Esophagus squamous epithelium (tissue), 5 donors: ENCODE measurements around the gene CCDC152. TPM values are rescaled to one million over a fixed set of nuclear protein-coding genes. Genes with fewer than 3 reads are reported as not detected.

ENCODE experiments used
- DNase-seq: peaks from one replicate; lab custom pipeline; 2025; lab: John Stamatoyannopoulos, UW
- H3K27ac ChIP-seq, 4 donors: fragments of 200-600 bp; sonication (generic); one replicate each; pipeline ENCODE4 v1.5.1; 2016 to 2019; ENCODE audit warnings: mild to moderate bottlenecking in 1 of 4
- H3K27me3 ChIP-seq, 4 donors: fragments of 200-600 bp; sonication (generic); 1 replicate in 3 of 4; 2 replicates in 1 of 4; pipeline versions ENCODE4 v1.5.1 to v1.6.0; 2017 to 2021; ENCODE audit warnings: antibody characterized with exemption in 1 of 4
- H3K36me3 ChIP-seq, 3 donors: fragments of 200-600 bp; sonication (generic); one replicate each; pipeline ENCODE4 v1.5.1; 2016 to 2019
- H3K4me1 ChIP-seq, 3 donors: fragments of 200-600 bp; sonication (generic); one replicate each; pipeline ENCODE4 v1.5.1; 2017 to 2019
- H3K4me3 ChIP-seq, 4 donors: fragments of 200-600 bp; sonication (generic); 1 replicate in 3 of 4; 2 replicates in 1 of 4; pipeline ENCODE4 v1.5.1; 2016 to 2019; ENCODE audit warnings: mild to moderate bottlenecking in 2 of 4, moderate library complexity in 1 of 4
- H3K9me3 ChIP-seq, 3 donors: fragments of 200-600 bp; sonication (generic); one replicate each; pipeline ENCODE4 v1.5.1; 2016 to 2019
- CTCF ChIP-seq, 6 experiments: fragments of 450-650 bp in 4 of 6; fragments of 200-600 bp in 2 of 6; sonication (generic) in 2 of 6; IDR thresholded peaks; one replicate each; pipeline ENCODE4 v1.5.1; 2016 to 2019; ENCODE audit warnings: antibody characterized with exemption in 6 of 6, mild to moderate bottlenecking in 4 of 6, moderate library complexity in 4 of 6
- POLR2A ChIP-seq, 4 donors: fragments of 450-650 bp; IDR thresholded peaks; one replicate each; pipeline ENCODE4 v1.6.1; 2017; ENCODE audit warnings: antibody characterized with exemption in 4 of 4, mild to moderate bottlenecking in 4 of 4, moderate library complexity in 3 of 4
- WGBS, 2 donors: methylation state at CpG; one replicate each; pipeline ENCODE4 v1.1.5; 2018; 5-methylcytosine and 5-hydroxymethylcytosine counted together
- intact Hi-C: fragments of 100-400 bp; cut with DNase I; formaldehyde crosslinking; loops from one replicate; pipeline ENCODE4 v1.15.0; 2022
- total RNA-seq, 4 donors: library from RNA; depleted of rRNA; stranded (reverse); fragments of >200 nt; gene quantifications; one replicate each; pipeline ENCODE4 v1.1.0, GENCODE V29; 2016
- donor health status: DM: yes; HTN: yes; CAD: no.

CCDC152 gene
- total RNA-seq, 4 donors from 2014 or later: 0.08 to 0.44 (median 0.38) TPM

- DNase-seq: no peak
- Histone ChIP-seq H3K4me1 (peaks cover 0 to 7% (median 0%) of the 10 kb centered on the region in 3 donors), H3K27ac (no peak overlapping the region), H3K36me3 (peaks cover 0 to 63% (median 6%) of the 10 kb centered on the region in 3 donors), H3K4me3 (no peak overlapping the region), H3K27me3 (no peaks in the 10 kb centered on the region), H3K9me3 (no peaks in the 10 kb centered on the region)
- WGBS, 2 donors: 80 to 85% methylated on average over 8 of the region's 8 CpGs
- TF ChIP-seq CTCF (IDR thresholded peaks at IDR 0.05) (no peak), POLR2A (IDR thresholded peaks at IDR 0.05) (no peak)
- intact Hi-C loops: no loop called here
These were observed 44.2 kb downstream of the CCDC152 start for GRCh38 chr5:42800748-42801330.

- intact Hi-C loops: no loop called here
- H3K36me3 ChIP-seq: peaks cover 0 to 71% (median 11%) of the 10 kb centered on the region in 3 donors
- H3K4me3 ChIP-seq: no peak overlapping the region
- H3K9me3 ChIP-seq: no peaks in the 10 kb centered on the region
- TF ChIP-seq CTCF (IDR thresholded peaks at IDR 0.05): no peak
- no peak for TF ChIP-seq POLR2A (IDR thresholded peaks at IDR 0.05)
- H3K4me1 ChIP-seq: peaks cover 0 to 7% (median 0%) of the 10 kb centered on the region in 3 donors
- no peak for DNase-seq
- H3K27ac ChIP-seq: no peak overlapping the region
- no peaks in the 10 kb centered on the region for H3K27me3 ChIP-seq
- WGBS, 2 donors: 84 to 91% methylated on average over 6 of the region's 6 CpGs
These were observed 45.0 kb downstream of the CCDC152 start for GRCh38 chr5:42801516-42802166.

- H3K4me1 ChIP-seq: peaks cover 0 to 38% (median 9%) of the 10 kb centered on the region in 3 donors
- no peaks in the 10 kb centered on the region for H3K9me3 ChIP-seq
- peaks cover 0 to 84% (median 11%) of the 10 kb centered on the region in 3 donors for H3K36me3 ChIP-seq
- 89 to 96% methylated on average over 4 of the region's 4 CpGs for WGBS, 2 donors
- H3K4me3 ChIP-seq: no peak overlapping the region
- TF ChIP-seq POLR2A (IDR thresholded peaks at IDR 0.05) (no peak), CTCF (IDR thresholded peaks at IDR 0.05) (no peak)
- H3K27me3 ChIP-seq: no peaks in the 10 kb centered on the region
- no peak for DNase-seq
- no peak overlapping the region for H3K27ac ChIP-seq
- intact Hi-C loops: no loop called here
These were observed 48.2 kb downstream of the CCDC152 start for GRCh38 chr5:42804717-42805339.

- intact Hi-C loops: no loop called here
- H3K27me3 ChIP-seq: no peaks in the 10 kb centered on the region
These were observed 49.5 kb downstream of the CCDC152 start for GRCh38 chr5:42806004-42806700.

More at GRCh38 chr5:42806004-42806700, 49.5 kb downstream of the CCDC152 start:
- Histone ChIP-seq H3K4me1 (peaks cover 0 to 51% (median 9%) of the 10 kb centered on the region in 3 donors), H3K4me3 (no peak overlapping the region), H3K36me3 (peaks cover 0 to 70% (median 6%) of the 10 kb centered on the region in 3 donors), H3K9me3 (no peaks in the 10 kb centered on the region), H3K27ac (no peak overlapping the region)
- no peak for DNase-seq
- no peak for TF ChIP-seq CTCF (IDR thresholded peaks at IDR 0.05)
- no peak for TF ChIP-seq POLR2A (IDR thresholded peaks at IDR 0.05)
- 57 to 68% methylated on average over 2 of the region's 2 CpGs for WGBS, 2 donors
